PC-3 (cell line): ENCODE measurements around the gene OR5B12.

Source experiments
- EZH2 ChIP-seq: fragments of 300-600 bp; sonication (generic); IDR thresholded peaks from one replicate; pipeline ENCODE4 v1.6.1; 2017; ENCODE audit warnings: antibody characterized with exemption, mild to moderate bottlenecking, low read length; ENCODE audit not compliant: unreplicated experiment
- TF ChIP-seq, protein P1 (sequence below): fragments of 300-600 bp; sonication (generic); conservative IDR thresholded peaks from 2 replicates; pipeline ENCODE4 v1.5.1; 2017; ENCODE audit warnings: antibody characterized with exemption, low read depth, mild to moderate bottlenecking, low read length

DNA sequence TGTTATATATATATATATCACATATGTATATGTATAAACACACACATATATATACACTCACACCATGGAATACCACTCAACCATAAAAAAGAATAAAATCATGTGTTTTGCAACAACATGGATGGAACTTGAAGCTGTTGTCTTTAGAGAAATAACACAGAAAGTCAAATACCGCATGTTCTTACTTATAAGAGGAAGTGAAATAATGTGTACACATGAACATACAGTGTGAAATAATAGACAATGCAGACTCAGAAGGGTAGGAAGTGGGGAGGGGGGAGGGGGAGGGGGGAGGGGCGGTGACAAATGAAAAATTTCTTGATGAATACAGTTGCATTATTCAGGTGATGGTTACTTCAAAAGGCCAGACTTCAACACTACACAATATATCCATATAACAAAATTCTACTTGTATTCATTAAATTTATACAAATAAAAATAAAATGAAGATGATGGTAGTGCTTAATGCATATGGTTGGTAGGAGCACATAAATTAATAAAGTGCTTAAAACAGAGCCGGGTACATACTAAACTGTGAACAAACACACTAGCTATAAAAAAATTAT lies 8.3 kb downstream of the OR5B12 start:
- TF ChIP-seq, protein P1, sequence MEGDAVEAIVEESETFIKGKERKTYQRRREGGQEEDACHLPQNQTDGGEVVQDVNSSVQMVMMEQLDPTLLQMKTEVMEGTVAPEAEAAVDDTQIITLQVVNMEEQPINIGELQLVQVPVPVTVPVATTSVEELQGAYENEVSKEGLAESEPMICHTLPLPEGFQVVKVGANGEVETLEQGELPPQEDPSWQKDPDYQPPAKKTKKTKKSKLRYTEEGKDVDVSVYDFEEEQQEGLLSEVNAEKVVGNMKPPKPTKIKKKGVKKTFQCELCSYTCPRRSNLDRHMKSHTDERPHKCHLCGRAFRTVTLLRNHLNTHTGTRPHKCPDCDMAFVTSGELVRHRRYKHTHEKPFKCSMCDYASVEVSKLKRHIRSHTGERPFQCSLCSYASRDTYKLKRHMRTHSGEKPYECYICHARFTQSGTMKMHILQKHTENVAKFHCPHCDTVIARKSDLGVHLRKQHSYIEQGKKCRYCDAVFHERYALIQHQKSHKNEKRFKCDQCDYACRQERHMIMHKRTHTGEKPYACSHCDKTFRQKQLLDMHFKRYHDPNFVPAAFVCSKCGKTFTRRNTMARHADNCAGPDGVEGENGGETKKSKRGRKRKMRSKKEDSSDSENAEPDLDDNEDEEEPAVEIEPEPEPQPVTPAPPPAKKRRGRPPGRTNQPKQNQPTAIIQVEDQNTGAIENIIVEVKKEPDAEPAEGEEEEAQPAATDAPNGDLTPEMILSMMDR = no peak
- TF ChIP-seq EZH2 = no peak
